Stimulated activated naive B cell treated with anti-CD40 and anti-IgM and Interleukin-4, amounts not matched to agents 10 μg/mL and 1 μg/mL and 100 μg/mL, for 72 hours (primary cell): ENCODE results near the gene DEPDC7.
"Not testable (repeated sequence)": the region's sequence is repeated elsewhere in the genome, so short reads cannot be mapped to it uniquely, and the experiment has no call there.

Experiments
- ATAC-seq, 2 donors: fragments of 150-1000 bp; cut with Tn5 transposase; replicated peaks; 2 replicates each; pipeline ENCODE4 v1.10.0; 2021; ENCODE audit warnings: moderate library complexity in 1 of 2
- DNase-seq: peaks from one replicate; pipeline ENCODE4 v3.0.0; 2021
- H3K27ac Mint-ChIP-seq: one replicate; pipeline ENCODE4 v1.8.0; 2022; ENCODE audit warnings: mild to moderate bottlenecking, mixed read lengths
- H3K27me3 Mint-ChIP-seq, 2 donors: one replicate each; pipeline ENCODE4 v1.8.0; 2022; ENCODE audit warnings: mixed read lengths in 2 of 2
- H3K36me3 Mint-ChIP-seq, 2 donors: one replicate each; pipeline ENCODE4 v1.8.0; 2022; ENCODE audit warnings: mixed read lengths in 2 of 2, mild to moderate bottlenecking in 1 of 2
- H3K4me1 Mint-ChIP-seq, 2 donors: one replicate each; pipeline ENCODE4 v1.8.0; 2022; ENCODE audit warnings: mixed read lengths in 2 of 2, mild to moderate bottlenecking in 1 of 2
- H3K4me3 Mint-ChIP-seq, 2 donors: one replicate each; pipeline ENCODE4 v1.8.0; 2022; ENCODE audit warnings: mild to moderate bottlenecking in 2 of 2, mixed read lengths in 2 of 2, moderate library complexity in 1 of 2
- H3K9me3 Mint-ChIP-seq, 2 donors: one replicate each; pipeline ENCODE4 v1.8.0; 2022; ENCODE audit warnings: mixed read lengths in 2 of 2, mild to moderate bottlenecking in 1 of 2

DEPDC7 gene

DNA sequence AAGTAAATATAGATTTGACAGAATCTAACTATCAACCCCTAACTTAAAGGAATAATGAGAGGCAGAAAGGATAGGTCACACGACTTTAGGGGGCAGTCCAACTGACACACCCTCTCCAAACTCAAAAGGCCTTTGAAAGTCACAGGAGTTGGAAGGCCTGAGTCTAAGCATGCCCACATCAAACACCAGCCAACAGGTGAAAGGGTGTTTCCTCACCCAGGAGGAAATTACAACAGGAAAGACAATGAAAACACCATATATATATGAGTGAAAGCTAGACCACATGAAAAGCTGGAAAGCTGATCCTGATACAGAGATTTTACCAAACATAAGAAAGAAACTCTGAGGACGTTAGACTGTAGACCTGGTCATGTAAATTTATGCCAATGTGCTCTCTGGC, 10.5 kb upstream of the DEPDC7 start:
- Mint-ChIP-seq H3K4me1 (no peaks in the 10 kb centered on the region), H3K27ac (no peak overlapping the region), H3K4me3 (no peak overlapping the region), H3K27me3 (peaks cover under 1 to 2% of the 10 kb centered on the region in 2 donors), H3K9me3 (no peaks in the 10 kb centered on the region), H3K36me3 (no peaks in the 10 kb centered on the region)
- DNase-seq (no peak), ATAC-seq (no peak)

GRCh38 chr11:33006010-33006409, 9.7 kb upstream of the DEPDC7 start:
- ATAC-seq: no peak
- Mint-ChIP-seq H3K9me3 (no peaks in the 10 kb centered on the region), H3K27ac (no peak overlapping the region), H3K27me3 (no peaks in the 10 kb centered on the region), H3K36me3 (no peaks in the 10 kb centered on the region), H3K4me3 (no peak overlapping the region), H3K4me1 (peaks cover 0 to under 1% of the 10 kb centered on the region in 2 donors)
- DNase-seq: no peak

DNA sequence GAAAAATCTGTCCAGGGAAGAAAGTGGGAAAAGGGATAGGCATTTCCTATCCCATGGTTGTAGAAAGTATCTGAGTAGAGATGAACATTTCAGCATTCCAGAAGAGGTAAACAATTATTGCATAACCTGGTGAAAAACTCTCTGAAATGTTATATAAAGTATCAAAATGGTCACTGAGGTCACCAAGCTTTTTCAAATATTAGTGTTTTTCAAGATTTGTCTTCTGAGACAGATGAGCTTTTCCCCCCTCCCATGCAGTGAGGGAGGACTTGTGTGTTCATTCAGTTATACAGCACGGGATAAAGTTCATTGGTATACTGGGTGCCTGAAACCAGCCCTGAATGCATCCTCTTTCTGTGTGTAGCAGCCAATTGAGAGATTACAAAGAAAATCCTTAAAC, 1.9 kb upstream of the DEPDC7 start:
- Mint-ChIP-seq H3K4me3 (no peak overlapping the region), H3K36me3 (no peaks in the 10 kb centered on the region), H3K27ac (no peak overlapping the region), H3K4me1 (peaks cover 9 to 18% of the 10 kb centered on the region in 2 donors), H3K27me3 (peaks cover 28 to 35% of the 10 kb centered on the region in 2 donors), H3K9me3 (peaks cover 0 to 2% of the 10 kb centered on the region in 2 donors)
- ATAC-seq (no peak), DNase-seq (no peak)

GRCh38 chr11:33016654-33017053, 976 bp downstream of the DEPDC7 start:
- no peak overlapping the region for H3K27ac Mint-ChIP-seq

DNA sequence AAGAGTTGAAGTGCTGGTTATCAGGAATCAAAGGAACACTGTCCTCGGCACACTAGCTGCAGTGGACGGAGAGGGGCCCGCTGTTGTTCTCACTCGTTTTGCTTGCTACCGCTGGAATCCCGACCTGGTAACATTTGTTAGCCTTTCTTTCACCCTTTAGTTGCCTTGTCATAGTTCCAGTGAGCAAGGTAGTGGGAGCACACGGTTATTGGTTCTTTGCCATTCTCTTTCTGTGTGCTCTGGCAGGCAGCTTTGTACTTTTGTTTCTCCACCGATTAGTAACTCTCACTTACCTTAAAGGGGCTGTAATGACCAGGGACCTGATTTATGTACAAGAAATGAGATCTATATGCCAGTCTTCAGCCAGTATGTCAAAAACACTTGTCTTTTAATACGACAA, 1.8 kb downstream of the DEPDC7 start:
- peaks cover 0 to 2% of the 10 kb centered on the region in 2 donors for H3K9me3 Mint-ChIP-seq
- peaks cover 29 to 37% of the 10 kb centered on the region in 2 donors for H3K27me3 Mint-ChIP-seq
- H3K27ac Mint-ChIP-seq: no peak overlapping the region
- H3K4me3 Mint-ChIP-seq: no peak overlapping the region
- DNase-seq (no peak), ATAC-seq (no peak)
- H3K4me1 Mint-ChIP-seq: peaks cover 6 to 7% of the 10 kb centered on the region in 2 donors
- H3K36me3 Mint-ChIP-seq: no peaks in the 10 kb centered on the region

More at GRCh38 chr11:33016654-33017053, 976 bp downstream of the DEPDC7 start:
- peaks cover 29 to 37% of the 10 kb centered on the region in 2 donors for H3K27me3 Mint-ChIP-seq
- peak overlapping the region; percentile 73 to 93 for H3K4me3 Mint-ChIP-seq
- no peaks in the 10 kb centered on the region for H3K36me3 Mint-ChIP-seq
- peaks cover 0 to 2% of the 10 kb centered on the region in 2 donors for H3K9me3 Mint-ChIP-seq
- ATAC-seq (no peak), DNase-seq (no peak)
- H3K4me1 Mint-ChIP-seq: peaks cover 7 to 11% of the 10 kb centered on the region in 2 donors

DNA sequence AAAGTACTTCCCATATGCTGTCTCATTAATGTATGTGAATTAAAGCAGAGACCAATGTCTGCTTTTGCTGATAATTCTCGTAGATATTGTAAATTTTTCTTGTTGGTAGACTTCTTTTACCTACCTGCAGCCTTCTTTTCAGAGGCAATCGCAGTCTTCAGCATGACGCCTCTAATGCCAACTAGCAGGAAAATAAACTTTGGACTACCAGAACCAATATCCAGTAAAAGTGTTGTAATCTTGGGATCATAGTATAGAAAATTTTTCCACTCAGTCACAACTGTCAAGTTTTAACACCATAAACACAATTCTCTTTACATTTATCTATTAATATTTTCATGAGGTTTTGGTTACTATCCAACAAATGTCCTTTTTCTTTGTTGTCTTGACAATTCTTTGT, 2.3 kb downstream of the DEPDC7 start:
- no peak overlapping the region for H3K4me3 Mint-ChIP-seq
- peaks cover 29 to 37% of the 10 kb centered on the region in 2 donors for H3K27me3 Mint-ChIP-seq
- H3K27ac Mint-ChIP-seq: no peak overlapping the region

GRCh38 chr11:33018840-33019239, 3.2 kb downstream of the DEPDC7 start:
- DNase-seq (no peak), ATAC-seq (no peak)
- no peak overlapping the region for H3K27ac Mint-ChIP-seq
- H3K9me3 Mint-ChIP-seq: peaks cover 0 to 2% of the 10 kb centered on the region in 2 donors
- H3K4me3 Mint-ChIP-seq: no peak overlapping the region
- H3K36me3 Mint-ChIP-seq: no peaks in the 10 kb centered on the region
- H3K4me1 Mint-ChIP-seq: peaks cover 6 to 7% of the 10 kb centered on the region in 2 donors
- H3K27me3 Mint-ChIP-seq: peaks cover 29 to 37% of the 10 kb centered on the region in 2 donors

More for the DNA sequence above, 2.3 kb downstream of the DEPDC7 start:
- peaks cover 6 to 7% of the 10 kb centered on the region in 2 donors for H3K4me1 Mint-ChIP-seq
- H3K9me3 Mint-ChIP-seq: peaks cover 0 to 2% of the 10 kb centered on the region in 2 donors
- no peaks in the 10 kb centered on the region for H3K36me3 Mint-ChIP-seq
- DNase-seq: no peak
- no peak for ATAC-seq

DNA sequence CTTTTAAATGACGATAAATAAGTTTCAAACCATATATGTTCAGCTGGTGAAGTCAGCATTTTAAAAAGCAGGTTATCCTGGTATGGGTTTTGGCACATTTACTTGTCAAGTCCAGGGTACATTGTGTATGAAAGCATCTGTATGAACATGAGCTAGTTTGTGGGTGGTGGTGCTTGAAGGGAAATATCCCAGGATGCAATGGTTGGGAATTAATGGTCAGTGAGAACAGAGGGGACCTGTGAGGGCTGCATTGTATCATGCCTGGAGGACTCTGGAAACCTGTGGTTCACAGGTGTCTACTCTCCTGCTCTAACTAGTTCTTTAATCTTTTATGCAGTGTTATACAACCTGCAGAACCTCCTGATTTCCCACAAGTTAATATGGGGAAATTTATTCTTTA, 5.8 kb downstream of the DEPDC7 start:
- ATAC-seq (no peak), DNase-seq (no peak)

GRCh38 chr11:33021937-33022336, 6.3 kb downstream of the DEPDC7 start:
- ATAC-seq: no peak
- H3K36me3 Mint-ChIP-seq: no peaks in the 10 kb centered on the region
- peaks cover 17 to 20% of the 10 kb centered on the region in 2 donors for H3K27me3 Mint-ChIP-seq

More for the DNA sequence above, 5.8 kb downstream of the DEPDC7 start:
- H3K36me3 Mint-ChIP-seq: no peaks in the 10 kb centered on the region
- H3K9me3 Mint-ChIP-seq: no peaks in the 10 kb centered on the region
- H3K4me3 Mint-ChIP-seq: no peak overlapping the region
- peaks cover 19 to 20% of the 10 kb centered on the region in 2 donors for H3K27me3 Mint-ChIP-seq
- H3K27ac Mint-ChIP-seq: no peak overlapping the region
- H3K4me1 Mint-ChIP-seq: no peaks in the 10 kb centered on the region

GRCh38 chr11:33025339-33025722, 9.7 kb downstream of the DEPDC7 start:
- no peaks in the 10 kb centered on the region for H3K4me1 Mint-ChIP-seq
- H3K9me3 Mint-ChIP-seq: no peaks in the 10 kb centered on the region
- ATAC-seq: no peak
- no peaks in the 10 kb centered on the region for H3K27me3 Mint-ChIP-seq
- H3K36me3 Mint-ChIP-seq: no peaks in the 10 kb centered on the region
- H3K4me3 Mint-ChIP-seq: no peak overlapping the region
- no peak overlapping the region for H3K27ac Mint-ChIP-seq
- DNase-seq: no peak

More at GRCh38 chr11:33021937-33022336, 6.3 kb downstream of the DEPDC7 start:
- H3K4me3 Mint-ChIP-seq: no peak overlapping the region
- no peak overlapping the region for H3K27ac Mint-ChIP-seq
- no peaks in the 10 kb centered on the region for H3K4me1 Mint-ChIP-seq
- no peaks in the 10 kb centered on the region for H3K9me3 Mint-ChIP-seq
- DNase-seq: no peak

GRCh38 chr11:33027233-33027632, 11.6 kb downstream of the DEPDC7 start:
- DNase-seq (no peak), ATAC-seq (no peak)
- H3K9me3 Mint-ChIP-seq: no peaks in the 10 kb centered on the region
- H3K36me3 Mint-ChIP-seq: no peaks in the 10 kb centered on the region
- H3K4me3 Mint-ChIP-seq: no peak overlapping the region
- H3K4me1 Mint-ChIP-seq: no peaks in the 10 kb centered on the region
- H3K27me3 Mint-ChIP-seq: no peaks in the 10 kb centered on the region
- H3K27ac Mint-ChIP-seq: no peak overlapping the region

- no peaks in the 10 kb centered on the region for H3K36me3 Mint-ChIP-seq
- ATAC-seq: no peak
- no peaks in the 10 kb centered on the region for H3K27me3 Mint-ChIP-seq
- H3K4me3 Mint-ChIP-seq: no peak overlapping the region
- H3K4me1 Mint-ChIP-seq: no peaks in the 10 kb centered on the region
- H3K9me3 Mint-ChIP-seq: no peaks in the 10 kb centered on the region
- H3K27ac Mint-ChIP-seq: no peak overlapping the region
- no peak for DNase-seq
Observed at GRCh38 chr11:33027846-33028536, 12.3 kb downstream of the DEPDC7 start.

DNA sequence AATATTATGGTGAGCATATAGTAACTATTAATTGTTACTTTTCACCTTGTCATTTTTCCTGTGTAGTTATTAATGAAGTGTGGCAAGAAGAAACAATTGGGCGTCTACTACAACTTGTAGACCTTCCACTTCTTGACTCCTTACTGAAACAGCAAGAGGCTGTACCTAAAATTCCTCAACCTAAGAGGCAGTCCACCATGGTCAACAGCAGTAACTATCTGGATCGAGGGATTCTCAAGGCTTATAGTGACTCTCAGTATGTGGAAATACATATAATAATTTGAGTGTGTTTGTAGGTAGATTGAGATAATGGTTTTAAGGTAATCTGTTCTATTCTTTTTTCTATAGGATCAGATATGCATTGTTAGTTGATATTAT, 12.8 kb downstream of the DEPDC7 start:
- ATAC-seq (no peak), DNase-seq (no peak)
- no peaks in the 10 kb centered on the region for H3K9me3 Mint-ChIP-seq
- no peak overlapping the region for H3K27ac Mint-ChIP-seq
- H3K4me3 Mint-ChIP-seq: no peak overlapping the region
- no peaks in the 10 kb centered on the region for H3K36me3 Mint-ChIP-seq
- no peaks in the 10 kb centered on the region for H3K4me1 Mint-ChIP-seq
- no peaks in the 10 kb centered on the region for H3K27me3 Mint-ChIP-seq

GRCh38 chr11:33029218-33029617, 13.5 kb downstream of the DEPDC7 start:
- H3K27ac Mint-ChIP-seq, DNase-seq, ATAC-seq, H3K4me3 Mint-ChIP-seq, H3K9me3 Mint-ChIP-seq, H3K36me3 Mint-ChIP-seq, H3K4me1 Mint-ChIP-seq, H3K27me3 Mint-ChIP-seq: not testable (repeated sequence)

DNA sequence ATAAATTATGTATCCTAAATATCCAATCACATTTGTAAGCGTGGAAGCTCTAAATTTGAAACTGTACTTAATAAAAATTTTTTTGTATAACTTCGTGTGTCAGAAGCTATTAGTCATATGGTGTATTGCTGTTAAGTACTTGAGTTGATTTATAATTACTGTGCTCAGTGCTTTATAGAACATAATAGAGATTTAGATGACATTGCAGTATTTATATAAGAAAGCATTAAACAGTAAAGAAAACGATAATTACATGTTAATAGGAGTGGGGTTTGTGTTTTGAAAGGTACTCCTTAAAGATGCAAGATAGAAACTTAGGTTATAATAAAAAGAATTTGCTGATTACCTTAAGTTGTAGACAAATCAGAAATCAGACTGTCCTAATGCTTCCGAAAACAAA, 17.8 kb downstream of the DEPDC7 start:
- no peaks in the 10 kb centered on the region for H3K9me3 Mint-ChIP-seq
- H3K27ac Mint-ChIP-seq: no peak overlapping the region
- no peak overlapping the region for H3K4me3 Mint-ChIP-seq
- H3K27me3 Mint-ChIP-seq: peaks cover 0 to 6% of the 10 kb centered on the region in 2 donors
- no peak for ATAC-seq
- no peaks in the 10 kb centered on the region for H3K36me3 Mint-ChIP-seq
- H3K4me1 Mint-ChIP-seq: peaks cover 0 to 14% of the 10 kb centered on the region in 2 donors
- DNase-seq: no peak
